ENCODE results near the gene NPC1L1.
"Not testable (repeated sequence)": the region's sequence is repeated elsewhere in the genome, so short reads cannot be mapped to it uniquely, and the experiment has no call there.

Gene NPC1L1

GRCh38 chr7:44506592-44507288 is 34.4 kb downstream of the NPC1L1 start:
- DNase-seq (ENCODE audit: low spot score) = not testable (repeated sequence)

GRCh38 chr7:44505595-44505994 is 35.5 kb downstream of the NPC1L1 start:
- DNase-seq (ENCODE audit: low spot score) = no peak

- no peak for DNase-seq (ENCODE audit: low spot score)
These were observed 42.7 kb downstream of the NPC1L1 start for GRCh38 chr7:44498230-44498954.

GRCh38 chr7:44497155-44498027 is 43.7 kb downstream of the NPC1L1 start:
- DNase-seq (ENCODE audit: low spot score) = no peak

GRCh38 chr7:44496385-44496784 is 44.7 kb downstream of the NPC1L1 start:
- DNase-seq (ENCODE audit: low spot score) = no peak

GRCh38 chr7:44494960-44495359 is 46.2 kb downstream of the NPC1L1 start:
- no peak for DNase-seq (ENCODE audit: low spot score)

GRCh38 chr7:44491229-44491628 is 49.9 kb downstream of the NPC1L1 start:
- DNase-seq (ENCODE audit: low spot score) = no peak

- DNase-seq (ENCODE audit: low spot score) = peak; percentile 83
These were observed 50.6 kb downstream of the NPC1L1 start, which contains the start of gene NUDCD3 for GRCh38 chr7:44490351-44491200. Gene NUDCD3, minus strand, starts transcription at chr7:44490658. Its CDS starts 58 bp downstream, at chr7:44490600.

GRCh38 chr7:44489955-44490350 is 51.2 kb downstream of the NPC1L1 start:
- DNase-seq (ENCODE audit: low spot score) = no peak

- no peak for DNase-seq (ENCODE audit: low spot score)
These were observed 52.2 kb downstream of the NPC1L1 start for GRCh38 chr7:44488955-44489354.

- no peak for DNase-seq (ENCODE audit: low spot score)
These were observed 54.4 kb downstream of the NPC1L1 start for GRCh38 chr7:44486693-44487092.

GRCh38 chr7:44486001-44486400 is 55.1 kb downstream of the NPC1L1 start:
- DNase-seq (ENCODE audit: low spot score) = no peak

GRCh38 chr7:44484482-44485313 is 56.4 kb downstream of the NPC1L1 start:
- no peak for DNase-seq (ENCODE audit: low spot score)

- no peak for DNase-seq (ENCODE audit: low spot score)
These were observed 58.3 kb downstream of the NPC1L1 start for GRCh38 chr7:44482502-44483485.

GRCh38 chr7:44477938-44478337 is 63.2 kb downstream of the NPC1L1 start:
- DNase-seq (ENCODE audit: low spot score) = no peak

- peak; percentile 66 for DNase-seq (ENCODE audit: low spot score)
These were observed 63.9 kb downstream of the NPC1L1 start for GRCh38 chr7:44477063-44477830.

GRCh38 chr7:44476313-44476712 is 64.8 kb downstream of the NPC1L1 start:
- no peak for DNase-seq (ENCODE audit: low spot score)

GRCh38 chr7:44473295-44473694 is 67.8 kb downstream of the NPC1L1 start:
- no peak for DNase-seq (ENCODE audit: low spot score)

- no peak for DNase-seq (ENCODE audit: low spot score)
These were observed 68.3 kb downstream of the NPC1L1 start for GRCh38 chr7:44472843-44473242.

All from globus pallidus (tissue), 1 donor.